CD4-positive, alpha-beta T cell treated with Interleukin-21 for 1 hour (primary cell): ENCODE measurements around the gene ANKMY1.
A peak's percentile ranks its signal among the peaks of the same experiment; 100 is the strongest.

ENCODE experiments used
- DNase-seq: peaks from one replicate; pipeline ENCODE4 v3.0.0-alpha.2; 2020

Gene ANKMY1

DNA sequence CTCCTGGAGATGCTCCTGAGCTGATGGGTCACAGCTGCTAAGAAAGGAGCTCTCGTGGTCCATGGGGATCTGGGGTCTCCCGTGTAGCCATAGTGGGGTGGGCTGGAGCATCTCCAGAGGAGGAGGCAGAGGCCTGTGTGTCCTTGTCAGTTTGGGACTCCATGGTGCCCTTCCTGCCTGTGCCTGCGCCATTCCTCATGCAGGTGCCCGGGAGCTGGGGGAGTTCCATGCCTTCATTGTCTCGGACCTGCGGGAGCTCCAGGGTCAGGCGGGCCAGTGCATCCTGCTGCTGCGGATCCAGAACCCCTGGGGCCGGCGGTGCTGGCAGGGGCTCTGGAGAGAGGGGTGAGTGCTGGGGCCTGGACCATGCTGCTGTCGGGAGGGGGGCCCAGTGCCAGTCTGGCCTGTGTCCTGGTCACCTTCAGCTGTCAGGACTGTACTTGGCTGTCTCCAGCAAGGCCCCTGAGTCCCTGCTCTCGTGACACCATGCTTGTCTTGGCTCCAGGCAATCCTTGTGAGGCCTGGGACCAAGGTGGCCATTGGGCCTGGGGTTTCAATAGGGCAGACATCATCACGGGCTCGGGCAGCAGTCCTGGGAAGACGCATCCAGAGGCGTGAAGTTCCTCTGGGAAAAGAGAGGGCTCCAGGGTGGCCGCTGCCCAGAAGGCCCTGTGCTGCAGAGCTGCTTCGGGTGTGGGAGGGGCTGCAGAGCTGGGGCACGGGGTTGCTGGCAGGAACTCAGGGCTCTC, 36.1 kb upstream of the ANKMY1 start:
- no peak for DNase-seq

DNA sequence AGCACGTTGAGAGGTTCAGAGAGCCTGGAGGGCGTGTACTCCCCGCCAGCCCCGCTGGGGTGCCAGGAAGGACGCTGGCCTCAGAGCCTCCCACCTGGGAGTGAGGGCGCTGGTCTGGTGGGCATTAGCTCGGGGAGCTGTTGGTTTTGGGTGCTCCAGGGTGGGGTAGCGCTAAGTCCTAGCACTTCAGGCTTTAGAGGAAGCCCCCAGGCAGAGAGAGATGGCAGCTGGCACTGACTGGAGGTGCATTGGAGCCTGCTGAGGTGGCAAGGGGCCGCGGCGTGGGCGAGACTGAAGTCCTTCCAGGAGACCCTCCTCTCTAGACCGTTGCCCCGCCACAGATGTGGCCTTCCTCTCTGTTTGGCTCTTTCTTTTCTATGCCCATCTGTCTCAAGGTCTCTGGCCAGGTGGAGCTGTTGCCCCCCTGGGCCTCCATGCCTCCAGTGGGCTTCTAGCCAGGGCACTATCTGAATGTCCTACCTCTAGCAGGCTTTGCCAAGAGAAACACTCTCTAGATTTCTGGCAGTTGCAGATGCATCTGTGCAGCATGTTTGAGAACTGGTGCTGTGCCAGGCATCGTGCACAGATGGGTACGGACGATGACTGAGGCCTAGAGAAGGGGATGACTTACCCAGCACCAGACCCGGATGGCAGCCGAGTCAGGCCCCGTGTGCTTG, 35.4 kb upstream of the ANKMY1 start:
- DNase-seq: no peak

DNA sequence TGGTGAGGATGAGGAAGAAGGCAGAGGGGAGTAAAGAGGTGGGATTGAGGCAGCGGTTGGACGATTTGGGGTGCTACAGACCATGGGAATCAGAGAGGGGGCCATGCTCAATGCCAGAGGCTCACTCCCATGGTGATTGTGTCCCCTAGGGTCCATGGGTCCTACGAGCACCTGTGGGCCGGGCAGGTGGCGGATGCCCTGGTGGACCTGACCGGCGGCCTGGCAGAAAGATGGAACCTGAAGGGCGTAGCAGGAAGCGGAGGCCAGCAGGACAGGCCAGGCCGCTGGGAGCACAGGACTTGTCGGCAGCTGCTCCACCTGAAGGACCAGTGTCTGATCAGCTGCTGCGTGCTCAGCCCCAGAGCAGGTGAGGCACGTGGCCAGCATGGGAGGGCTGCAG, 34.0 kb upstream of the ANKMY1 start:
- DNase-seq: no peak

DNA sequence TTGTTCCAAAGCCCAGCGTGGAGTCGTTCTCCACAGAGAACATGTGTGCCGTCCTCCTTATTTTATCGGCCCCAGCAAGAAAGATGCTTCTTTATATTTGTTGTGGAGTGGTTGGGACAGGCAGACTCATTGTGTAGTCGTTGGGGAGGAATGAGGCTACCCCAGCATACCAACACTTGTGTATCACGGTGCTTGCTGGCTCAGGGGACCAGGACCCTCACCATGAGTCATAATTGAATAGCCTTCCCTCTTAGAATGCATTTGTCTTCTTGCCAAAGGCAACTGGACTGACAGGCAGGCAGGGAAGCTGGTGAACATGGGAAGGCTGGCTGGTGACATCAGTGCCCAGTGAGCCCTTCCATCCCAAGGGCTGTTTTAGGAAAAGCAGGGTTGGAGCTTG, 33.4 kb upstream of the ANKMY1 start:
- DNase-seq: no peak

DNA sequence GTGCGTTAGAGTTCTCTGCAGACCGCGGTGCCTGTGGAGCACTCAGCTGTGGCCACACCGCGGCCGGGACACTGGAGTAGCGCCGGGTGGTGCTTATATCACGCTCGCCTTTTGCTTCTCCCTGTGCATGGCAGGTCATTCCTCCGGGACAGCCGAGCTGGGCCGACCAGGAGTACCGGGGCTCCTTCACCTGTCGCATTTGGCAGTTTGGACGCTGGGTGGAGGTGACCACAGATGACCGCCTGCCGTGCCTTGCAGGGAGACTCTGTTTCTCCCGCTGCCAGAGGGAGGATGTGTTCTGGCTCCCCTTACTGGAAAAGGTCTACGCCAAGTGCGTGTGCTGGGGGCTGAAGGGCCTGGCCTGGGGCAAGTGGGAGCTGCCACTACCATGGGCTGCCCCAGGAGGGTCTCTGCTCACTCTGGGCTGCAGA, 32.9 kb upstream of the ANKMY1 start:
- DNase-seq: no peak

DNA sequence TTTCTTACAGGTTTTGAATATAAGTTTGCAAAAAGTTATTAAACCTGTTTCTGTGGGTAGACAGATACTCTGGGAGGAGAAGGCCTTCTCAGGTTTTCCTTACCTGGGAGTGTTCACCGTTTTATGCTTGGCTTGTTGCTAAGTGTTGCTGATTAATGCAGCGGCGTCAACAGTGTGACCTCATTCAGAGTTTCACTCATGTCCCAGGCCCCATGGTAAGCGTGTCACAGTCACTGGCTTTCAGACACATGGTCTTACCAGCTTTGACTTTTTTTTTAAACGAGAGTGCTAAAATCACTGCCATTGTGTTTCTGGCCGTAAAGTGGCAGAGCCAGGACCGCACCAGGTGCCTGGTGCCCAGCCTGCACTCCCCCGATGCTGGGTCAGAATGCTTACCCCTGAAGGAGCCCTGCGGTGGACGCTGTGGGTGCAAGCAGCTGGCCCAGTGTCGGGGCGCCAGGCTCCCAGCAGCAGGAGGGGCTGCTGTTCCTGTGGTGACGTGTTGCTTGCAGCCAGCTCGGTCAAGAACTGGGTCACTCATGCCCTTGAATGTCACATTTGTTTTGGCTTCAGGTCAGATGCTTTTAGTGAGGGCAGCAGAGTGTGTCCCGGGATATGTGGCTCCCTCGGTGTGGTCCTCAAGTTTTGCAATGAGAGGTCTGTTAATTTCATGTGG, 32.2 kb upstream of the ANKMY1 start:
- no peak for DNase-seq

DNA sequence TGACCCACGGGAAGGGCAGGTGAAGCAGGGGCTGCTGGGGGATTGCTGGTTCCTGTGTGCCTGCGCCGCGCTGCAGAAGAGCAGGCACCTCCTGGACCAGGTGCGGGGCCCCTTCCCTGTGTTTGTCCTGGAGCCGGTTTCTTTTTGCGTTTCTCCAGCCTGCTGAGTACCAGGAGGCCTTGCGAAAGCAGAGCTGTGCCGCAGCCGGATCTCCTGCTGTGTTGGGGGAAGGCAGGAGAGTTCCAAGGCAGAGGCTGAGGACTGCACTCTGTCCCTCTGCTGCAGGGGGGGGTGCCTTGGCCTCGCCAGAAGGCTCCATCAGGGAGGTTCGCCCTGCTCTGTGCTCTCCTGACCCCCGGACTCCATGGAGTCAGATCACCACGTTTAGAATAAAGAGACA, 31.6 kb upstream of the ANKMY1 start:
- no peak for DNase-seq

DNA sequence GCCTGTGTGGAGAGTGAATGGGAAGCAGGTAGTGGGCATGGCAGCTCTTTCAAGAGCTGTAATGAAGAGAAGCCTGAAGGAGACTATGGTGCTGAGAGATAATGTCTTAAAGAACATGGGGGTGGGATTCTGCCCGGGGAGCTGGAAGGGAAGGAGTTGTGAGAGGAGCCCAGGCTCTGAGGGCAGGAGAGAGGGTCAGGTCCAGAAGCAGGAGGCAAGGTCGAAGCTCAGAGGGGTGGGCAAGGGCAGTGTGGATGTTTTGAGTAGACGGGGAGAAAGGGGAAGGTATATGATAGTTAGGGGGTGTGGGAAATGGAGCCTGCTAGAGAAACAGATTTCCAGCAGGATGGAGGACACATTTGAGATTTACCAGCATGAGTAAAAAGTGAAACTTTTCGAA, 30.9 kb upstream of the ANKMY1 start:
- no peak for DNase-seq

DNA sequence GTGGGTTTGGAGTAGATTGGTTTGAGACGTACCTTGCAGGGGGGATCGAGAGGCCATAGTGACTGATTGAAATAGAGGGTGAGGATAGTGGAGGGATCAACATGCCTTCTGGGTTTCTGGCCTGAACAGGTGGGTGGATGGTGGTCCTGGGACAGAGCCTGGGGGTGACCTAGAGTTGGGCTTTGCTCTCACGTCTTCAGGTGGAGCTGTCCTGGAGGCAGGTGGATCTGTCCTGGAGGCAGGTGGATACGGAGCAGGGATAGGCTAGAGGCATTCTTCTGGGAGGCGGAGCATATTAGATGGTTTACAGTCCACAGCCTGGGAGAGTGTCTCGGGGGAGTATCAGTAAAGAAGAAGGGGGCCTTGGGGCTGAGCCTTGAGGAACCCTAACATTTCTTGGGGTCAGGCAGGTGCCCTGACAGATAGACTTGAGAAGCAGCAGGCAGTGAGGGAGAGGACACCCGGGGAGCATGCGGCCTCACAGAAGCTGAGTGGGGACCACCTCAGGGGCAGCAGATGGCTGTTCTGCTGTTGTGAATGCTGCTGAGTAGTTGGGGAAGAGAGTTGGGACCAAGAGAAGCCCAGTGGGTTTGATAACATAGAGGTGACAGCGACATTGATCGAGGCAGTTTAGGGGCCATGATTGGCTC, 30.3 kb upstream of the ANKMY1 start:
- DNase-seq: no peak

DNA sequence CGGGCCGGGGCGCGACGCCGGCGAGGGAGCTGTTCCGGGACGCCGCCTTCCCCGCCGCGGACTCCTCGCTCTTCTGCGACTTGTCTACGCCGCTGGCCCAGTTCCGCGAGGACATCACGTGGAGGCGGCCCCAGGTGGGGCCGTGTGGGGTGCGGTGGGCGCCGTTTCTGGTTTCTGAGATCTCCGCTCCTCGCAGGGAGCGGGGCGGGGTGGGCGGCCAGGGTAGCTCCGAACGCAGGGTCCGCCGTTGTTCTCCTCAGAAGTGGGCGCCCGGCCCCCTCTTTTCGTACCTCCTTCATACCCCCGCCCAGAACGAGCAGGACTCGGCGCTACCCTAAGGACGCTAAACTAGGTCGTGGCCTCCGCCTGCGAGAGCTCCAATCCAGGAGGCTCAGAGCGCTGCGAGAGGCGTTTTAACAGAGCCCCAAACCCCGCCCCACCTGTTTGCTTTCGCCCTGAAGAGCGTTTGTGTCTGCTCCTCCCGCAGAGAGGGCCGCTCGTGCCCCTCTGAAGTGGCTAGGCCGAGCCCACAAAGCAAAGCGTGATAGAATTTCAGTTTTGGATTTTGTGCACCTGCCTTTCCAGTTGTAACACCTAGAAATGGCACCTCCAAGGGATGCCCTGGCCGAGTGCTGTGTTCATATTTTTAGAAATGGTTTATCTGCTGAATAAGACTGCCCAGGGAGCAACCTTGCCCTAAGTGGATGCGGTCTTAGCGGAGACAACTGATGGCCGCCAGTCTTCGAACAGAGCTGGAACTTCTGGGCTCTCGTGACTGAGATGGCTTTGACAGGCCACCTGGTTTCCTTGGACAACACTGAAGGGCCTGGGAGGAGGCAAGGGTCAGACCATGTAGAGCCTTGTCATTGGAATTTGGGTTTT, 29.4 kb upstream of the ANKMY1 start:
- DNase-seq: peak; percentile 59

DNA sequence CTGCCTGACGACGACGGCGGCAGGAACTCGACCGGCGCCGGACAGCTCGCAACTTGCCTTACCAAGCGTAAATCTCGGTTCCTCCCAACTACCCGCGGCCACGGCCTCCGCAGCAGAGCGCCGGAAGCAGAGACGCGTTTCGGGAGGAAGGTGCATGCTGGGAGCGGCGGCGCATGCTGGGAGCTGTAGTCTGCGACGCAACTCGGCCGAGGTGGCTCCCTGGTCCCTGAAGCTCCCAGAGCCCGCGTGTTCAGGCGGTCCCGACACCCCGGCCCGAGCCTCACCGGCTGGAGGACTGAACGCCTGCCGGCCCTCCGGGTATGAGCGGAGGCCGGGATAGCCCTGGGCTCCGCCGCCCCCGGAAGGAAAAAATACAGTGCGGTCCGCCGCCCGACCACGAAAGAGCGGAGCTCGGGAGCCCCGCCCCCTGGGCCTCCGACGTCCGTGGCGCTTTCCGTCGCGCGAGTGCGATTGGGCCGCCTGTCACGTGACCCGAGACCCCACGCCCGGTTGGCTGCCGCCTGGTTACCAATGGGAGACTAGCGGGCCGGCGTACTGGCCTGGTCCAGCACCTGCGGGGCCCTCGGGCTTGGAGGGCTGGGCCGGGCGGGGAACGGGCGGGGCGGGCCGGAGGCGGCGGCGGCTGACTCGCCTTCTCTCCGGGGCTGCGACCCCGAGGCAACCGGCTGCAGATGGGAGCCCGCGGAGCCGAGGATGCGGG, 28.6 kb upstream of the ANKMY1 start, which contains the start of gene CAPN10:
TSS of gene CAPN10 (plus strand) at position 537 of the 721 bp plus-strand sequence. CDS start at position 715, 178 bp downstream.
- DNase-seq: peak; percentile 95

DNA sequence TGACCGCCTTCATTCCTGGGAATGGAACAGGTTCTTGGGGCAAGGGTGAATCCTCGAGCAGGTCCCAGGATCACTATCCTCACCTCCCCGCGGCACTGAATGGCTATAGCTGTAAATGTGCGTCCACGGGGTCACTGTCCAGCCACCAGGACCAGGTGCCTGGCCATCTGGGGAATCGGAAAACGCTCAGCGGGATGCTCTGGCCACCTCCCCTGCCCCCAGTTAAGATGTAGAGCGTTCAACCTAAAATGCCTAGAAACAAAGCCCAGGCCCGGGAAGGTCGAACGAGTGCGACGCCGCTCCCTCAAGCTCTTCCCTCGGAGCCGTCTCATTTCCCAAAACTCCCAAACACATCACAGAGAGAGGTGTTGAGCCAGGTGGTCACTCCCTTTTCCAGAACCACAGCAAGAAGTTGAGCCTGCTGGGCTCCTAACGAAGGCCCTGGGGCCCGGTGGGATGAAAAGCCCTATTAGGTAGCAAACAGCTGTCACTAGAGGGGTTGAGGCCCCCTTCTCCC, 28.0 kb upstream of the ANKMY1 start:
- DNase-seq: no peak

DNA sequence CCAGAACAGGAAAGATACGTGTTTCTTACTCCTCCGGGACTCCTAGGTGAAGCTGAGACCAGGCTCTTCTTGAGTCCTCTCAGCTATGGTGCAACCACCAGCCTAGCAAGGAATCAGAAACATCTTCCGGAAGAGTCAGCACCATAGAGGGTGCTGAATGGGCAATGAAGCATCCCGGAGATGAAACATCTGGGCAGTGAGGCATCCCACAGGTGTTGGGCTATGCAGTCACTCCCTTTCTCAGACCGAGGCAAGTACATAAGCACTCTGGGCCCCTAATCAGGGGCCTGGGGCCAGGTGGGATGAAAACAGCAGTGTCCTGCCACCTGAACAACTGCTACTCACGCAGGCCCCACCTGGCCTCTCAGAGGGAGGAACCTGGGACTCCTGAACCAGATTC, 27.3 kb upstream of the ANKMY1 start:
- DNase-seq: no peak

DNA sequence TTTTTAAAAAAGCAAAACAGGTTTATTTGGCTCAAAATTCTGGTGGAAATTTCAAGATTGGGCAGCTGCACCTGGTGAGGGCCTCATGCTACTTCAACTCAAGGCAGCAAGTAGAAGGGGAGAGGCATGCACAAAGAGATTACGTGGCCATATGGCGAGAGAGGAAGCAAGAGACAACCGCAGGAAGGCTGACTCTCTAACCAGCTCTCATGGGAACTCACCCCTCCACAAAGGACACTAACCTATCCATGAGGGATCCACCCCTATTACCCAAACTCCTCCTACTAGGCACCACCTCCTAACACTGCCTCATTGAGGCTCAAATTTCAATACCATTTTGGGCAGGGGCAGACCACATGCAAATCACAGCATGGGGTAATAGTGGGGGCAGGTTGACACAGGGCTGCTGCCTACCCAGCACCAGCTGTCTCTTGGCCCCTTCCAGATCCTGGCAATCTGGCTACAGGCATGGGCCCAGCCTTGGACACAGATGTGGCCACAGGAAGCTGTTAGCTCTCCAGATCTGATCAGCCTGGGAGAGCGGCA, 26.8 kb upstream of the ANKMY1 start:
- no peak for DNase-seq

DNA sequence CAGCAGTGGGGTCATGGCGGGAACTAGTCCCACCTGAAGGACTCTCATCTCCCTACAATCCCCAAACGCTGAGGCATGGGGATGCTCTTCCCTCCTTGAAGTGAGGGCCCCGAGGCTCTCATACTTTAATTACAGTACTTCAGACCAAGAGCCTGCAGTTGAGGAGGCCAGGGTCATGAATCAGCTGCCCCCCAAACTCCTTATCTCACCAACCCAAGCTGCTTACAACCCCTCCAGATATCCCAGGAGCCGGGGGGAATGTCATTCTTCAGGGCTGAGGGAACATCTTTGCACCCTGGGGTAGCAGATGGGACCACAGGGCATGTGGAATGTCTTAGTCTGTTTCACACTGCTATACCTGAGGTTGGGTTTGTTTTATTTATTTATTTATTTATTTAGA, 26.0 kb upstream of the ANKMY1 start:
- no peak for DNase-seq

DNA sequence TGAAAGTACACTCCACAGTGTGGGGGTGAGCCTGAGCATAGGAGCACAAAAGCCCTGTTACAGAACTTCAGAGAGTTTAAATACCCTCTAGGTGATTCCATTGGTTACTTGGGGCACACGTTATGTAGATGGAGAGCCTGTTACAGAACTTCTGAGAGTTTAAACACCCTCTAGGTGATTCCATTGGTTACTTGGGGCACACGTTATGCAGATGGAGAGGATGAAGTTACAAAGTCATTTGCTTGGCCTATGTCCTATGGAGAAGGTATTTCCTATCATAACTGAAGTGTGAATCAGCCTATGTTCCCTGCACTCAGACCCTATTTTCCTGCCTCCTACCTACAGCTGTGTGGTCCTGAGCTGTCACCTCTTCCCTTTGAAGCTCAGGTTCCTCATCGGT, 25.0 kb upstream of the ANKMY1 start:
- no peak for DNase-seq

DNA sequence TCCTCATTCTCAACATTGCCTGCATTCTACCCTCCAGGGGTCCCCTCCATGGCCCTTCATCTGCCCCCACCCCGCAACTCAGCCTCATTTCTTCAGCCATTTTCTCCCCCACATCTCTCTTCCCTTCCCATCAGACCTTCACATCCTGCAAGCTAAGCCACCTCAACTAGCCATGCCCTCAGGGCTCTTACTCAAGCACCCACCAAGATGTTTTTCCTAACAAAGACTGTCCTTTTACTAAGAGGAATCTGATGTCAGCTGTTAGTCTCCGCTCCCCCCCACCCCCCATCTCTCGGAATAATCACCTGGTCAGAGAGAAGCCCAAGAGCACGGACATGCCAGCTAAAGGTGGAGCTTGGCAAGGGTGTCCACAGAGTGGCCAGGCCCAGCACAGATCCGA, 24.0 kb upstream of the ANKMY1 start:
- DNase-seq: no peak

DNA sequence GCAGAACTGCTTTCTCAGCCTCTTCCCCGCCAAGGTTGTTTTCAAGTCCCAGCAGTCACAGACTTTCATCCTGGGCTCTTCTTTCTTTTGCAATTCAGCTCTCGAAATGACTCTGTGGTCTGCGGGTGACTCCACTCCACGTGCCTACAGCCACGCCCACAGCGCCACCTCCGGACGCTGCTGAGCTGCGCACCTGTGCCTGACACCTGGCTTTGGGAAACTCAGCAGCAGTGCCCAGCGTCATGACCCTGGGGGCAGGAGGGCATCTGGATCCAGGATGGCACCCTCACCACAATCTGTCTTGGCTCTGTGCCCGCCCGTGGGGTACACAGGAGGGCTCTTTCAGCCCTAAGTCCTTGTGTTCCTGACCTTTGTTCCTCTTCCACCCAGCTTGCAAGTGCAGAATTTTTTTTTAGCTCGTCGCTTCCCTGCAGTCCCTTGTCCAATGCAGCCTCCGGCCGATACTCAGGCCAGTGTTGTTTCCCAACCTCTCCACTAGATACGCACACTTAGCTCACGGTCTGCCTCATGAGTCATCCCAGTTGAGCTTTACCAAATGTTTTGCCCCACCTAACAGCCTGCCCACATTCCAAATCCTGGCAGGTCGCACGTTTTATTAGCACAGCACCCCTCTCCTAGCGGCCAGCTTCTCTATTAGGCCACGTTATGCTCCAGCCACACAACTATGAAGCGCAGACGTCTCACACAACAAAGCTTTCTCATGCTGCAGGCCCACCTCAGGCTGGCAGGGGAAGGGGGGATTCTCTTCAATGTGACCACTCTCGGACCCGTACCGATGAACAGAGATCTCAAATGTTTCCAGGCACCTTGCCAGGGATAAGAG, 22.2 kb upstream of the ANKMY1 start:
- peak; percentile 86 for DNase-seq

DNA sequence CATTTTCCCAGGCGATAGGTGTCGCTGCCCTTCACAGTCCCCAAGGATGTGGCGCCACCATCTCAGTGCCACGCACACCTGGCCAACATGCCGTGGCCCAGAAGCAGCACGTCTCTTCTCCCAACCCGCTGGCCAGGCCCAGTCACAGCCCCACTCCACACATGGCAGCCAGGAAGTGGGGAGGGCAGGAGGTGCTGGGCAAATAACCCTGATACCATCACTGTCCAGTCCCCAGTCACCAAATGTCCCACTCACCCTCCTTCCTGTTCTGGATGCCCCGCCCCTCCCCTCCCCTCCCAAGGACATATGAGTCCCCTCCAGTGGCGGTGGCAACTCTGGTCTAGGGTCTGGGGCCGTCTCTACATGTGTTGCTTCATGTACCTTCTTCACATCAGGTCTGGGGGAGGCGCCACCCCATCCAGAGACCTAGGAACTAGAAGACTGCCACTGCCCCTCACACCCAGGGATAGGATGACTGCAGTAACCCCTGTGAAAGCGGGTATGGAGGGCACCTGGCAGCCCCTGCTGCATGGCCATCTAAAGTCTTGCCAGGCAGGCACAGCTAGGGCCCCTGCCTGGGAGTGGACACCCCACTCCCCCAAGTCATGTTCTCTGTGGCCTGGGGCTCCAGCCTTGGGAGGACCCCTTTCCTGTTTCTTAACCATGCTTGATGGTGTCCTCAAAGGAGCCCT, 21.4 kb upstream of the ANKMY1 start:
- DNase-seq: no peak

DNA sequence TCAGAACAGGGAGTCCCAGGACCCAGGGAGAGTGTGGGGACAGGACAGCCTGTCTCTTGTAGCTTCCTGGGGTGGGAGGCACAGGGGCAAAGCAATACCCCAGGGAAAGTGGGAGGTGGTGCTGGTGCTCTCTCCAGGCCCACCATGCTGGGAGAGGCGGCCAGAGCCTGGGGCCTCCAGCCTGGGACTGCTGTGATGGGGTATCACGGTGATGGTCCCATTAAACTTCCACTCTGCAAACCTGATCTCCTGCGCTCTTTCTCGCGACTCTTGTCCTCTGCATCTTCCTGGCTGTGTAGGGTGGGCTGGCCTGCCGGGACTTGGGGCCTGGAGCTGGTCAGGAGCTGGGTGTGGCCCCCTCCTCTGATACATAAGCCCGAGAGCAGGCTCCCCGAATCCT, 20.7 kb upstream of the ANKMY1 start:
- no peak for DNase-seq
